GM19025 (cell line): ENCODE measurements around the gene DCAF7.

Experiments used
- ATAC-seq: cut with Tn5 transposase; IDR thresholded peaks from one replicate; pipeline ENCODE4 v1.9.1; 2021; ENCODE audit warnings: mild to moderate bottlenecking, low read depth, moderate library complexity; ENCODE audit not compliant: unreplicated experiment

DCAF7 gene

GRCh38 chr17:63524051-63524450, 26.2 kb upstream of the DCAF7 start:
- no peak for ATAC-seq

- no peak for ATAC-seq
These were observed 24.9 kb upstream of the DCAF7 start for GRCh38 chr17:63525190-63525946.

DNA sequence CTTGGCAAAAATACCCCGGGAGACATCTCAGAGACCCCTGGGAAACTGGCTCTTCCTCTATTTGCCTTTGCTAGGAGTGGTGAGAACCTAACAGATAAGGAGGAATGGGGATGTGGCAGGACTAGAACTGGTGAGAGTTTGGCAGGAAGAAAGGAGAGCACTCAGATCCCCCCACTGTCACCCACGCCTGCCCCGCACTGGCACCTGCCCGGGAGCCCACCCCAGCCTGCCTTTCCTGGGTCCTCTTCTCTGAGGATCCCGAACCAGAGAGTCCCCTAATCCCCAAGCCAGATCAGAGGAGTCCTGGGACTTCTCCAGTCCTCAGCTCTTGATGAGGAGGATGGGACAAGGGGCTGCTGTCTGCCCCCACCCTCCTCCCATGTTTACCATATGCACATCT, 23.4 kb upstream of the DCAF7 start:
- ATAC-seq, result no peak

- ATAC-seq, result no peak
These were observed 22.1 kb upstream of the DCAF7 start for GRCh38 chr17:63528183-63528582.

- no peak for ATAC-seq
These were observed 20.3 kb upstream of the DCAF7 start for GRCh38 chr17:63529711-63530556.

DNA sequence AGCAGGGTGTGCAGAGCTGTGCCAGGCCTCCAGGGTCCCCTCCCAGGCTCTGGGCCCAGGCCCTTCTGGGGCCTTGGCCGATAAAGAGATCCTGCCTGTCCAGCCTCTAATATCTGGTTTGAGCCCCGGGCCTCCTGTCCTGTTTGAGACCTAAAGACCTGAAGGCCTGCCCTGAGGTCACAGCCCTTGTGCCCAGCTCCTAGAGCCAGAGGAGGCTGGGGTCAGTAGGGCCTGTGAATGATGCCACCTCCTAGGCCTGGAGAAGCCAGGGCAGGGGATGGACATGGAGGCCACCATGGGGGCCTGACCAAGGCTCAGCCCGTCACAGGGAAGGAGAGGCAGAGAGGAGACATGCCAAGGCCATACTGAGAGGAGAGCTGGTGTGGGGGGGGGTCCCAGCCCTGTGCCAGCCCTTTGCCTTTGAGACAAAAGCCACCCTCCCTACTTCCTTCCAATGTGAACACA, 19.7 kb upstream of the DCAF7 start:
- ATAC-seq, result no peak

GRCh38 chr17:63531022-63531965, 19.0 kb upstream of the DCAF7 start:
- ATAC-seq, result no peak

GRCh38 chr17:63533433-63534077, 16.7 kb upstream of the DCAF7 start:
- ATAC-seq, result no peak

GRCh38 chr17:63534078-63534570, 16.2 kb upstream of the DCAF7 start:
- no peak for ATAC-seq

GRCh38 chr17:63534816-63535455, 15.3 kb upstream of the DCAF7 start:
- no peak for ATAC-seq

DNA sequence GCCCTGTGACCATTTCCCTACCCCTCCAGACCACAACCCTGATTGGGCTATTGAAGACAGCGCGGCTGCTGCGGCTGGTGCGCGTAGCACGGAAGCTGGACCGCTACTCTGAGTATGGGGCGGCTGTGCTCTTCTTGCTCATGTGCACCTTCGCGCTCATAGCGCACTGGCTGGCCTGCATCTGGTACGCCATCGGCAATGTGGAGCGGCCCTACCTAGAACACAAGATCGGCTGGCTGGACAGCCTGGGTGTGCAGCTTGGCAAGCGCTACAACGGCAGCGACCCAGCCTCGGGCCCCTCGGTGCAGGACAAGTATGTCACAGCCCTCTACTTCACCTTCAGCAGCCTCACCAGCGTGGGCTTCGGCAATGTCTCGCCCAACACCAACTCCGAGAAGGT, 14.6 kb upstream of the DCAF7 start:
- no peak for ATAC-seq

GRCh38 chr17:63537001-63537400, 13.3 kb upstream of the DCAF7 start:
- no peak for ATAC-seq

GRCh38 chr17:63537991-63538692, 12.1 kb upstream of the DCAF7 start:
- no peak for ATAC-seq

DNA sequence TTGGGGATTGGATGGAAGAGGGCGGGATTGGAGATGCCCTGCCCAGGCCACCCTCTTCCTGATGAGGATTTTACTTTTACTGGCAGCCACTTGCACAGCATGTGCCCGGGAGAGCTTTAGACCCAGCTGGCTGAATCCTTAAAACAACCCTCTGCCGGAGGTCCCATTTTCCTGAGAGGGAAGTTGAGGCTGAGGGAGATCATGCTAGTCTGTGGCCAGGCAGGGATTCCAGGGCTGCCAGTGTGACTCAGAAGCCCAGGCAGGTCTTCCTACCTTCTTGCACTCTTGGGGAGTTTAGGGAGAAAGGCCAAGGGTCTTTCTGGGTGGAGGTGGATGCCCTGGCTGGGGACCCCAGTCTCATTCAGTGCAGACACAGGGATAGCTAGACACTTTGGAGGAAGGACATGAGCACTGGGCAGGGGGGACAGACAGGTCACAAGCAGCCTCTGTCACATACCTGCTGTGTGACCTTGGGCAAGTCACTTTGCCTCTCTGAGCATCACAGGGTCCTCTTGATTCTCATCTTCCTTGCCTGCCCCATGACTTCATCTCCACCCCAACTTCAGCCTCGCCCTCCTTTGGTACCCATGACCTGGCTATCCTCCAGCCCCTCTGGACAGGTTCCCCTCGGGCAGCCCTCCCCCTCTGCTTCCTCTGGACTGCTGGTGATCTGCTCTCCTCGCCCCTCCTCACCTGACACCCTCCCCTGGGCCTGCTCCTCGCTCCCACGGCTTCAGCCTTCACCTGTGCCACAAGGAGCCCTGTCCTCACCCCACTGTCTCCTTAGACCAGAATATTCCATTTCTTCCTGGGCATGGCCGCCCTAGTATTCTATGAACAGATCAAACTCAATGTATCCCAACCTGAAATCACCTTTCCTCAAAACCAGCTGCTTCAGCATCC, 11.3 kb upstream of the DCAF7 start:
- no peak for ATAC-seq

- no peak for ATAC-seq
These were observed 9.7 kb upstream of the DCAF7 start for GRCh38 chr17:63540590-63540989.

- ATAC-seq, result no peak
These were observed 8.1 kb upstream of the DCAF7 start for GRCh38 chr17:63542218-63542545.

GRCh38 chr17:63542942-63543821, 7.1 kb upstream of the DCAF7 start:
- no peak for ATAC-seq
